ENCODE results near the gene ARHGEF7. TPM values are rescaled to one million over a fixed set of nuclear protein-coding genes. Genes with fewer than 3 reads are reported as not detected.

The ARHGEF7 gene
- total and polyA plus RNA-seq, 2 experiments from 2014 or later = 23.6 to 58.9 TPM

DNA sequence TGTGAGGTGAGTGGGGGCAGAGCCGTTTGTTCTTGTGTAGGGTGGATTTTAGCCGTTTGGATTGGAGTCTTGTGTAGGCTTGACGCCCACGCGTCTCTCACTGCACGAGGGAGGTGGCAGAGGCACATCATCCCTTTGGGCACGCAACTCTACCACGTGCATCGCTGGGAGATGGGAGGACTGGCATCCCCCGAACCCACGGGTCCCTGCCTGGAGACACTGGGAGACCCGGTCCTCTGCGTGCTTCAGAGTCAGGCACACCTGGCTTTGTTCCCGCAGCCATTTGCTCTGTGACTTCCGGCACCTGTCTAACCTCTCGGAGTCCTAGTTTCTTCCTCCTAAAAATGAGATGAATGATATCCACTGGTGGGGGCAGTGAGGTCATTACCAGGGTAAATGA lies 6.4 kb downstream of the ARHGEF7 start:
- Mint-ChIP-seq H3K9me3 (no peaks in the 10 kb centered on the region), H3K4me3 (no peak overlapping the region), H3K36me3 (ENCODE audit: low read depth) (no peaks in the 10 kb centered on the region), H3K27ac (no peak overlapping the region), H3K4me1 (peaks cover 11% of the 10 kb centered on the region), H3K27me3 (ENCODE audit: insufficient read depth, low read depth, poor library complexity) (peaks cover 21% of the 10 kb centered on the region)
- Histone ChIP-seq H3K27ac (ENCODE audit: low read depth) (no peak overlapping the region), H4K20me1 (replicated peaks; ENCODE audit: insufficient read depth) (no peaks in the 10 kb centered on the region), H3K36me3 (ENCODE audit: insufficient read depth) (no peaks in the 10 kb centered on the region), H3K79me2 (replicated peaks; ENCODE audit: insufficient read depth) (no peaks in the 10 kb centered on the region), H3K4me3 (no peak overlapping the region), H3K27me3 (ENCODE audit: insufficient read depth) (peaks cover 17% of the 10 kb centered on the region), H3K9me2 (ENCODE audit: insufficient read depth) (no peaks in the 10 kb centered on the region), H3K4me2 (no peak overlapping the region), H3K4me1 (ENCODE audit: insufficient read depth) (no peaks in the 10 kb centered on the region; the same call in 1 of the 2 replicates), H3F3A (replicated peaks; ENCODE audit: low read depth) (no peaks in the 10 kb centered on the region), H2AFZ (no peak overlapping the region)
- no peak for DNase-seq (ENCODE audit: low spot score)
- TF ChIP-seq STAT1 (IDR thresholded peaks at IDR 0.05; ENCODE audit: unreplicated experiment) (no peak), ETS1 (IDR thresholded peaks at IDR 0.05) (no peak), NANOG (IDR thresholded peaks at IDR 0.05; ENCODE audit: borderline replicate concordance) (no peak), JUNB (IDR thresholded peaks at IDR 0.05; ENCODE audit: unreplicated experiment) (no peak), EZH2phosphoT487 (IDR thresholded peaks at IDR 0.05; ENCODE audit: unreplicated experiment) (no peak), POLR2AphosphoS5 (IDR thresholded peaks at IDR 0.05; ENCODE audit: low read depth) (no peak), CTCF (conservative IDR thresholded peaks at IDR 0.05; ENCODE audit: low read depth in 2 of 2) (no peak), CREB1 (CRISPR knock-in tag; IDR thresholded peaks at IDR 0.05; ENCODE audit: low read depth) (no peak)
- TF ChIP-seq, protein P1, sequence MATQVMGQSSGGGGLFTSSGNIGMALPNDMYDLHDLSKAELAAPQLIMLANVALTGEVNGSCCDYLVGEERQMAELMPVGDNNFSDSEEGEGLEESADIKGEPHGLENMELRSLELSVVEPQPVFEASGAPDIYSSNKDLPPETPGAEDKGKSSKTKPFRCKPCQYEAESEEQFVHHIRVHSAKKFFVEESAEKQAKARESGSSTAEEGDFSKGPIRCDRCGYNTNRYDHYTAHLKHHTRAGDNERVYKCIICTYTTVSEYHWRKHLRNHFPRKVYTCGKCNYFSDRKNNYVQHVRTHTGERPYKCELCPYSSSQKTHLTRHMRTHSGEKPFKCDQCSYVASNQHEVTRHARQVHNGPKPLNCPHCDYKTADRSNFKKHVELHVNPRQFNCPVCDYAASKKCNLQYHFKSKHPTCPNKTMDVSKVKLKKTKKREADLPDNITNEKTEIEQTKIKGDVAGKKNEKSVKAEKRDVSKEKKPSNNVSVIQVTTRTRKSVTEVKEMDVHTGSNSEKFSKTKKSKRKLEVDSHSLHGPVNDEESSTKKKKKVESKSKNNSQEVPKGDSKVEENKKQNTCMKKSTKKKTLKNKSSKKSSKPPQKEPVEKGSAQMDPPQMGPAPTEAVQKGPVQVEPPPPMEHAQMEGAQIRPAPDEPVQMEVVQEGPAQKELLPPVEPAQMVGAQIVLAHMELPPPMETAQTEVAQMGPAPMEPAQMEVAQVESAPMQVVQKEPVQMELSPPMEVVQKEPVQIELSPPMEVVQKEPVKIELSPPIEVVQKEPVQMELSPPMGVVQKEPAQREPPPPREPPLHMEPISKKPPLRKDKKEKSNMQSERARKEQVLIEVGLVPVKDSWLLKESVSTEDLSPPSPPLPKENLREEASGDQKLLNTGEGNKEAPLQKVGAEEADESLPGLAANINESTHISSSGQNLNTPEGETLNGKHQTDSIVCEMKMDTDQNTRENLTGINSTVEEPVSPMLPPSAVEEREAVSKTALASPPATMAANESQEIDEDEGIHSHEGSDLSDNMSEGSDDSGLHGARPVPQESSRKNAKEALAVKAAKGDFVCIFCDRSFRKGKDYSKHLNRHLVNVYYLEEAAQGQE (IDR thresholded peaks at IDR 0.05; ENCODE audit: unreplicated experiment) = no peak
- ATAC-seq = no peak

- Histone ChIP-seq H4K20me1 (replicated peaks; ENCODE audit: insufficient read depth) (no peaks in the 10 kb centered on the region), H3K36me3 (ENCODE audit: insufficient read depth) (no peaks in the 10 kb centered on the region), H3K27me3 (ENCODE audit: insufficient read depth) (peaks cover 12% of the 10 kb centered on the region), H3K27ac (ENCODE audit: low read depth) (no peak overlapping the region), H3K9me2 (ENCODE audit: insufficient read depth) (no peaks in the 10 kb centered on the region), H3F3A (replicated peaks; ENCODE audit: low read depth) (no peaks in the 10 kb centered on the region), H2AFZ (no peak overlapping the region), H3K79me2 (replicated peaks; ENCODE audit: insufficient read depth) (no peaks in the 10 kb centered on the region), H3K4me1 (ENCODE audit: insufficient read depth) (no peaks in the 10 kb centered on the region), H3K4me3 (no peak overlapping the region), H3K4me2 (no peak overlapping the region)
- peak; percentile 35 for DNase-seq (ENCODE audit: low spot score)
- H3K4me3 Mint-ChIP-seq = no peak overlapping the region
- H3K27me3 Mint-ChIP-seq (ENCODE audit: insufficient read depth, low read depth, poor library complexity) = peaks cover 16% of the 10 kb centered on the region
- peaks cover 11% of the 10 kb centered on the region for H3K4me1 Mint-ChIP-seq
- no peak overlapping the region for H3K27ac Mint-ChIP-seq
- H3K36me3 Mint-ChIP-seq (ENCODE audit: low read depth) = no peaks in the 10 kb centered on the region
- ATAC-seq = peak; percentile 68
- H3K9me3 Mint-ChIP-seq = no peaks in the 10 kb centered on the region
- TF ChIP-seq POLR2AphosphoS5 (IDR thresholded peaks at IDR 0.05; ENCODE audit: low read depth) (no peak), EZH2phosphoT487 (IDR thresholded peaks at IDR 0.05; ENCODE audit: unreplicated experiment) (no peak), ZNF331 (CRISPR knock-in tag; IDR thresholded peaks at IDR 0.05; ENCODE audit: low read depth) (no peak), ZNF114 (CRISPR knock-in tag; IDR thresholded peaks at IDR 0.05) (no peak), ETS1 (IDR thresholded peaks at IDR 0.05) (no peak), NANOG (IDR thresholded peaks at IDR 0.05; ENCODE audit: borderline replicate concordance) (no peak), CTCF (conservative IDR thresholded peaks at IDR 0.05; ENCODE audit: low read depth in 2 of 2) (no peak), STAT1 (IDR thresholded peaks at IDR 0.05; ENCODE audit: unreplicated experiment) (no peak), JUNB (IDR thresholded peaks at IDR 0.05; ENCODE audit: unreplicated experiment) (no peak)
These were observed 6.9 kb downstream of the ARHGEF7 start for GRCh38 chr13:111122056-111122455.

Data from GM23338 (cell line).